ENCODE results near the gene PSMB9.

- TF ChIP-seq CTCF (IDR thresholded peaks at IDR 0.05) (no peak), EP300 (IDR thresholded peaks at IDR 0.05) (no peak), POLR2A (IDR thresholded peaks at IDR 0.05) (no peak), POLR2AphosphoS5 (IDR thresholded peaks at IDR 0.05) (no peak)
These were observed 20.3 kb upstream of the PSMB9 start for GRCh38 chr6:32833664-32834063.

All from sigmoid colon (tissue), 4 donors.